ENCODE measurements around the gene WNT16.
"Not testable (repeated sequence)": the region's sequence is repeated elsewhere in the genome, so short reads cannot be mapped to it uniquely, and the experiment has no call there.

Gene WNT16

GRCh38 chr7:121306565-121306964, 22.2 kb upstream of the WNT16 start:
- ATAC-seq = peak in 1 of 2 donors; percentile 45

GRCh38 chr7:121307021-121307574, 21.7 kb upstream of the WNT16 start:
- peak in 1 of 2 donors; percentile 27 for ATAC-seq

GRCh38 chr7:121313220-121313792, 15.5 kb upstream of the WNT16 start:
- ATAC-seq = no peak

- ATAC-seq = peak in 1 of 2 donors; percentile 27
Observed at GRCh38 chr7:121313793-121314676, 14.8 kb upstream of the WNT16 start.

- not testable (repeated sequence) for ATAC-seq
Observed at GRCh38 chr7:121315170-121315569, 13.6 kb upstream of the WNT16 start.

- no peak for ATAC-seq
Observed at GRCh38 chr7:121322460-121322859, 6.3 kb upstream of the WNT16 start.

DNA sequence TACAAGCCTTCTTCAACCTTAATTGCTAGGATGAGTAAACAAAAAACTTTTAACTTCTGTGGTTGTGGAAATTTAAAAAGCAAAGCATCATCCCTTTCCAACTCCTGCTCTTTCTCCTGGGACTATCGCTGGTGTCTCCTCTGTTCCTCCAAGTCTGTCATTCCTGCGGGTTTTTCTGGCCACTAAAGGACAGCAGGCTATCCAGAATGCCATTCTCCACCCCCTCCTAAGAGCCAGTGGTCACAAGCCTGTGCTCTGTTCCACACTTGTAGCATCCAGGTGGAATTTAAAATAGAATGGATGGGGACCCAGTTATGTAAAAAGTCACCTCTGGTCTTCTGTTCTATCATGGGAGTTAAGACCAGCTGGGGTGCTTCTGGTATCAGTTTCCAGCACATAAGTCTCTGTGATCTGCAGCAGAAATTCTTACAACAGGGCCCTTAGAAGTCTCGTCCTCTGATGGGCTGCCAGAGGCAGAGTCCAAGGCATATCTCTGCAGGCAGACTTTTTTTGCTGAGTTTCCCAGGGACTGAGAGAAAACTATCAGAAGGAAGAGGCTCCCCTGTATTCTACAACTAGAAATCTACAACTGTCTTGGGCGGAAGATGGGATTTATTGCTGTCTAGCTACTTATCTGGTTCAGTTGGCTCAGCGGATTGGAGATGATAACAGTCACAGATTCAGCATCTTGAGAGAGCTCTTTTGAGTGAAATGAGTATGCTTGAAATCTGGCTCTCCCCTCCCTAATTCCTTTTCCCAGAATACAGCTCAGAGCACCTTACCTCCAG, 5.1 kb upstream of the WNT16 start:
- ATAC-seq = no peak

- no peak for ATAC-seq
Observed at GRCh38 chr7:121327671-121328070, 1.1 kb upstream of the WNT16 start.

DNA sequence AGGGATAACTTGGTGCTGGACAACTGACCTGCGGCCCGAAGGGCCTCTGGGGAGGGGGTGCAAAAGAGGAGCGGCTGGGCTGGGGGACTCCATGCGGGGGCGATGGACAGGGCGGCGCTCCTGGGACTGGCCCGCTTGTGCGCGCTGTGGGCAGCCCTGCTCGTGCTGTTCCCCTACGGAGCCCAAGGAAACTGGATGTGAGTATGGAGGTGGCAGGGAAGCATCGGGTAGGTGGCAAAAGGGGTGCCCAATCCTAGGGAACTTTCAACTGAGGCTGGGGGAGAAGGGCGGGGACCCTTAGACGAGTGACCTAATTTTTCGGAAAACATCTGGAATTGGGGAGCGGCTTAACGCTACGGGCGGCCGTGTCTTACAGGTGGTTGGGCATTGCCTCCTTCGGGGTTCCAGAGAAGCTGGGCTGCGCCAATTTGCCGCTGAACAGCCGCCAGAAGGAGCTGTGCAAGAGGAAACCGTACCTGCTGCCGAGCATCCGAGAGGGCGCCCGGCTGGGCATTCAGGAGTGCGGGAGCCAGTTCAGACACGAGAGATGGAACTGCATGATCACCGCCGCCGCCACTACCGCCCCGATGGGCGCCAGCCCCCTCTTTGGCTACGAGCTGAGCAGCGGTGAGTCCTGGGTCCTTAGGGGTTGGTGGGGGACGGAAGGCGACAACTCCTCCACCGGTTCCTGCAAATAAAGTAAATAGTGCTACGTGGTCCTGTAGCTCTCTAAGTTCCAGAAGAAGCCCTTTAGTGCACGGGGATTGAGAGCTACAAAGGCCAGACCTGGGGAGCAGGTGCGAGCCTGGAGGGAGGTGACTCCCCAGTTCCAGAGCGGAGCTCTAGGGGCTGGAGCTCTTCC, 622 bp downstream of the WNT16 start:
- peak in 1 of 2 donors; percentile 33 for ATAC-seq

DNA sequence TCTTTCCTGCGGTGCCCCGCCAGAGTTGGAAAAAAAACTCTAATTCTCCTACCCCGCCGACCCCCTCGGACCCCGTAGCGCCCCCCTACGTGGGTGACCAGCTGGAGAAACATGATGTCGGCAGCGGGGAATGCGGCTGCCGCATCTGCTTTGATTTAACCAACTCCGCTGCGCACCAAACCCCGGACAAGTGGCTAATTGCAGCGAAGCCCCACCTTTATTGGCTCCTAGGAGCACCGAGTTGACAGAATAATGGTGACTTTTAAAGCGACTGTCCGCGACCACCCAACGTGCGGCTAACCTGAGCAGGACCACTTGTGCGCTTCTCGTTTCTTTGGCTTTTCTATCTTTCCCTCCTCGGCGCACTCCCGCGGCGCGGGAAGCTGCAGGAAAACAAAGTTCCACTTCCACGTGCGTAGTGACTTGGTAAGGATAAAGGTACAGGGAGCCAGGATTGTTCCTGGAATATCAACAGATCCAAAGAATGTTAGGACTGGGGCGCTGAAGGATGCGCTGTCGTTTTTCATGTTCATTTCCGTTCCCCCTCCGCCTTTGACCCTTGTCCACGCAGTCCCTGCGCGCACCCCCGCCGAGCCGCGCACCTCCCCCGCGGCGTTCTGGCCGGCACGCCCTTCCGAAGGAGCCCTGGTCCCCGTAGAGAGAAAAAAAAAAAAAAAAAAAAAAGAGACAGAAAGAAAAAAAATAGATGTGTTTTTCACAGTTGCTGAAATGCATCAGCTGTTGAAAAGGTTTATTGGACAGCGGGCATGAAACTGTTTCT, 1.4 kb downstream of the WNT16 start:
- ATAC-seq = no peak

DNA sequence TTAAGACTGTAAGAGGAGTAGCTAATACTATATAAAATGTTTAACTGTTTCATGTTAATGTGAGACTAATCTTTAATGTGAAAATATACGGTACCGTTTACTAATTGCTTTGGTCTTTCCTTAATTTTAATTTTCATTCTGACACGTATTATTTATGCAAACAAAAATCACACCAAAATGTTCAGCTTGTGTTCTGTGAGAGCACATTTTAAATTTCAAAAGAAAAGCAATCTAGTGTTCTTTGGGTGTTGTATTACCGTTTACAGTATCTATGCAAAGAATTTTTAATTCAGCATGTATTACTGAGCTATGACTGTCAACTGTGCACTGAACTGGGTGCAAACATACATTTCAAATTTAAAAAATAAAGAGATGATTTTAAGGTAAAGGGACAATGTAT, 2.2 kb downstream of the WNT16 start:
- ATAC-seq = no peak

GRCh38 chr7:121331574-121331973, 2.8 kb downstream of the WNT16 start:
- no peak for ATAC-seq

- ATAC-seq = no peak
Observed at GRCh38 chr7:121334376-121334775, 5.6 kb downstream of the WNT16 start.

GRCh38 chr7:121334875-121335648, 6.3 kb downstream of the WNT16 start:
- ATAC-seq = no peak

GRCh38 chr7:121336579-121336978, 7.8 kb downstream of the WNT16 start:
- ATAC-seq = no peak

DNA sequence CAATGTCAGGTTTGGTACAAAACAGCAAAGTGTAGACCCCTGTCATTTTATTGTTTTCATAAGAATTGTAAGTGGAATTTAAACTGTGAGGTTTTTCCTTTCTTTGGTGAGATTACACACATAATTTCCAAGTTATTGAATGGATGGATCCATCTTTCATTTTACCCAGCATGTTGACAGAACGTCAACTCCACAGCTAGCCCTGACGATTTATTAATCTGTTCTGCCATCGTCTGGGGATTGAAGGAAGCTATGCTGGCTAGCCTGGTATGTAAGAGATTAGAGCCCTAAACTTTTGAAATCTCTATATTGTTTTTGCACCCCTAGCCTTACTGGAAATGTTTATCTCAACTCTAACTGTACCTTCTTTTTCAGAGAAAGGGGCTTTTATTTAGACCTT, 8.6 kb downstream of the WNT16 start:
- no peak for ATAC-seq

GRCh38 chr7:121339082-121339481, 10.3 kb downstream of the WNT16 start:
- ATAC-seq = no peak

- ATAC-seq = no peak
Observed at GRCh38 chr7:121341933-121342332, 13.1 kb downstream of the WNT16 start.

- ATAC-seq = no peak
Observed at GRCh38 chr7:121342631-121343030, 13.8 kb downstream of the WNT16 start.

DNA sequence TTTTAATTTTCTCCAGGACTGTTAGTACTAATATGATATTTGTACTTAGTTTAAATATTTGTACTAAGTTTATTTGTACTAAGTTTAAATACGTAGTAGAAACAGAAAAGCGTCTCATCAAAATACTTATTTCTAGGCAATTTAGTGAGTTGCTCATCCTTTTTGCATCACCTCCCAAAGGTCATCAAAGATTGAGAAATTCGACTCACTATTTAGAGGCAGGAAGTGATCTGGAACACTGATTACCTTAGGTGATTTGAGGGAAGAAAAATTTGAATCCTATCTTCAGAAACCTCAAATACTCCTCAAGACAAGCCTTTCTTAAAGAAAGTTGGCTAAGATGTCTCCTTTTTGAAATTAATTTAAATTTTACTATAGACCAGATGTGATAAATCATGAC, 14.5 kb downstream of the WNT16 start:
- no peak for ATAC-seq

DNA sequence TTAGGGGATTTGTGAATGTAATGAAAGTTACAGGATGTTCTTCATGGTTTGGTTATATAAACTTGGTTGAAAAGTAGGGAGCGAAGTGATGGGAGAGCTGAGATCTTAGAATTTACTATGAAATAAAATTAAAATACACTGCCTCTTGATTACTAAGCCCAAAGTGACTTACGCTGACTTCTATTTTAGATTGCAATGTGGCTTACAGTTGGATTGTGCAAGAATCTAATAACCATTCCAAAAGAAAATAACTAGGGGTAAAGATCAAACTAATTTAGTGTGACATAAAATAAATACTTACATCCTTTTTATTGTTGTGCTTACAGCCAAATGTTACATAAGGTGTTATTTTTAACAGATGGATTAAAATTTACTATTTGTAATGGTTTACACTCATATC, 15.3 kb downstream of the WNT16 start:
- no peak for ATAC-seq

All from activated CD4-positive, CD25-positive, alpha-beta regulatory T cell treated with anti-CD3 and anti-CD28 coated beads, Interleukin-2, amount 50 U/mL, for 24 hours (primary cell).